DND-41 (cell line): ENCODE measurements around the gene OR6F1.
"Not testable (repeated sequence)": the region's sequence is repeated elsewhere in the genome, so short reads cannot be mapped to it uniquely, and the experiment has no call there.

Experiments used
- ATAC-seq: fragments of 200-7000 bp; cut with Tn5 transposase; 3 replicates; pipeline ENCODE4 v1.9.1; 2021; ENCODE audit warnings: low read depth; ENCODE audit not compliant: insufficient read depth
- DNase-seq: peaks from one replicate; pipeline ENCODE4 v3.0.0-alpha.2; 2020
- H2AFZ ChIP-seq: 2 replicates; pipeline ENCODE4 v1.6.0; 2012; ENCODE audit warnings: low read depth, low read length
- H3K27ac ChIP-seq: 2 replicates; pipeline ENCODE4 v1.5.1; 2012; ENCODE audit warnings: low read length, inconsistent platforms
- H3K27me3 ChIP-seq: fragments of 200-600 bp; sonication (generic); 2 replicates; pipeline ENCODE4 v1.6.0; 2012; ENCODE audit warnings: low read length, mild to moderate bottlenecking, inconsistent platforms; ENCODE audit not compliant: insufficient read depth, poor library complexity
- H3K36me3 ChIP-seq: 2 replicates; pipeline ENCODE4 v1.5.1; 2012; ENCODE audit warnings: low read length, inconsistent platforms; ENCODE audit not compliant: insufficient read depth
- H3K4me1 ChIP-seq: 2 replicates; pipeline ENCODE4 v1.5.1; 2012; ENCODE audit warnings: mild to moderate bottlenecking, low read length; ENCODE audit not compliant: insufficient read depth
- H3K4me2 ChIP-seq: 2 replicates; pipeline ENCODE4 v1.6.0; 2012; ENCODE audit warnings: mild to moderate bottlenecking, moderate library complexity, low read length, inconsistent platforms; ENCODE audit not compliant: insufficient read depth
- H3K4me3 ChIP-seq, 2 experiments: fragments of 200-600 bp in 1 of 2; shearing (Covaris generic) in 1 of 2; 2 replicates each; pipeline ENCODE4 v1.5.1; 2012 to 2016; ENCODE audit warnings: inconsistent platforms in 2 of 2, low read length in 2 of 2, mild to moderate bottlenecking in 2 of 2, low read depth in 1 of 2, moderate library complexity in 1 of 2
- H3K79me2 ChIP-seq: 2 replicates; pipeline ENCODE4 v1.6.0; 2012; ENCODE audit warnings: low read length, inconsistent platforms; ENCODE audit not compliant: insufficient read depth
- H3K9ac ChIP-seq: 2 replicates; pipeline ENCODE4 v1.6.0; 2012; ENCODE audit warnings: low read depth, mild to moderate bottlenecking, inconsistent platforms, low read length, moderate library complexity
- H3K9me3 ChIP-seq: 2 replicates; pipeline ENCODE4 v1.5.1; 2012; ENCODE audit warnings: low read length, moderate library complexity, mild to moderate bottlenecking, inconsistent platforms; ENCODE audit not compliant: insufficient read depth, severe bottlenecking
- H4K20me1 ChIP-seq: 2 replicates; pipeline ENCODE4 v1.6.0; 2012; ENCODE audit warnings: low read length; ENCODE audit not compliant: insufficient read depth
- CTCF ChIP-seq: IDR thresholded peaks from 2 replicates; pipeline ENCODE4 v1.5.1; 2012; ENCODE audit warnings: borderline replicate concordance, low read length, moderate library complexity, mild to moderate bottlenecking; ENCODE audit not compliant: poor library complexity, severe bottlenecking; ENCODE audit errors: extremely low read depth
- EZH2 ChIP-seq: IDR thresholded peaks from 3 replicates; pipeline ENCODE4 v1.6.1; 2012; ENCODE audit warnings: borderline replicate concordance, low read depth, mild to moderate bottlenecking, moderate library complexity, low read length, inconsistent platforms; ENCODE audit not compliant: severe bottlenecking

OR6F1 gene

GRCh38 chr1:247713753-247714152 lies 2.7 kb downstream of the OR6F1 start:
- H3K36me3 ChIP-seq = no peaks in the 10 kb centered on the region
- TF ChIP-seq CTCF (no peak), EZH2 (no peak)
- H3K27me3 ChIP-seq = no peaks in the 10 kb centered on the region
- no peak overlapping the region for H3K4me3 ChIP-seq
- no peak overlapping the region for H3K9ac ChIP-seq
- no peak overlapping the region for H3K4me2 ChIP-seq
- H2AFZ ChIP-seq = no peak overlapping the region
- DNase-seq = no peak
- no peak overlapping the region for H3K27ac ChIP-seq
- no peaks in the 10 kb centered on the region for H3K4me1 ChIP-seq
- H3K9me3 ChIP-seq = no peaks in the 10 kb centered on the region
- ATAC-seq = no peak
- no peaks in the 10 kb centered on the region for H3K79me2 ChIP-seq
- no peaks in the 10 kb centered on the region for H4K20me1 ChIP-seq

GRCh38 chr1:247710681-247711080 lies 5.8 kb downstream of the OR6F1 start:
- not testable (repeated sequence) for H3K4me3 ChIP-seq, H3K27me3 ChIP-seq, H3K79me2 ChIP-seq, H3K4me2 ChIP-seq, H3K36me3 ChIP-seq, ATAC-seq, H3K9me3 ChIP-seq, H2AFZ ChIP-seq, H3K9ac ChIP-seq, DNase-seq, H4K20me1 ChIP-seq, H3K4me1 ChIP-seq, H3K27ac ChIP-seq

GRCh38 chr1:247701338-247701737 lies 15.1 kb downstream of the OR6F1 start:
- no peak overlapping the region for H3K4me3 ChIP-seq
- H3K4me2 ChIP-seq = no peak overlapping the region
- H3K79me2 ChIP-seq = no peaks in the 10 kb centered on the region
- H3K27me3 ChIP-seq = no peaks in the 10 kb centered on the region
- ATAC-seq (no peak), DNase-seq (no peak)
- H4K20me1 ChIP-seq = no peaks in the 10 kb centered on the region
- no peak overlapping the region for H2AFZ ChIP-seq
- no peaks in the 10 kb centered on the region for H3K4me1 ChIP-seq
- no peaks in the 10 kb centered on the region for H3K36me3 ChIP-seq
- H3K27ac ChIP-seq = no peak overlapping the region
- no peak overlapping the region for H3K9ac ChIP-seq
- no peaks in the 10 kb centered on the region for H3K9me3 ChIP-seq
- TF ChIP-seq EZH2 (no peak), CTCF (no peak)

GRCh38 chr1:247681288-247681897 lies 35.1 kb downstream of the OR6F1 start:
- no peak overlapping the region for H2AFZ ChIP-seq
- H3K79me2 ChIP-seq = no peaks in the 10 kb centered on the region
- H3K4me3 ChIP-seq = no peak overlapping the region
- TF ChIP-seq EZH2 (no peak), CTCF (peak; percentile 93)
- no peaks in the 10 kb centered on the region for H3K27me3 ChIP-seq
- no peak overlapping the region for H3K9ac ChIP-seq
- no peaks in the 10 kb centered on the region for H4K20me1 ChIP-seq
- no peak overlapping the region for H3K4me2 ChIP-seq
- H3K27ac ChIP-seq = no peak overlapping the region
- peak; percentile 88 for ATAC-seq
- no peaks in the 10 kb centered on the region for H3K36me3 ChIP-seq
- H3K4me1 ChIP-seq = no peaks in the 10 kb centered on the region
- DNase-seq = peak; percentile 53
- no peaks in the 10 kb centered on the region for H3K9me3 ChIP-seq
